Heart left ventricle (tissue), 16 donors: ENCODE results near the gene FYN. TPM values are rescaled to one million over a fixed set of nuclear protein-coding genes. Genes with fewer than 3 reads are reported as not detected.

Experiments
- ATAC-seq, 4 donors: fragments of 200-7000 bp; cut with Tn5 transposase; one replicate each; pipeline ENCODE4 v1.9.1; 2020 to 2022; ENCODE audit warnings: moderate library complexity in 4 of 4, mild to moderate bottlenecking in 3 of 4, moderate number of reproducible peaks in 1 of 4
- DNase-seq, 5 donors: peaks; one replicate each; pipeline ENCODE4 v3.0.0-alpha.2; 2020
- H3K27ac ChIP-seq, 12 donors: fragments of 200-600 bp; sonication (generic) in 4 of 12; one replicate each; pipeline versions ENCODE4 v1.5.0 to v1.8.0; 2016 to 2022; ENCODE audit warnings: mild to moderate bottlenecking in 2 of 12
- H3K27me3 ChIP-seq, 9 donors: fragments of 200-600 bp; sonication (generic) in 2 of 9; one replicate each; pipeline versions ENCODE4 v1.5.1 to v1.8.0; 2016 to 2022; ENCODE audit warnings: mild to moderate bottlenecking in 3 of 9
- H3K36me3 ChIP-seq, 9 donors: fragments of 200-600 bp; sonication (generic) in 2 of 9; one replicate each; pipeline versions ENCODE4 v1.5.0 to v1.8.0; 2018 to 2022; ENCODE audit warnings: mild to moderate bottlenecking in 2 of 9
- H3K4me1 ChIP-seq, 12 donors: fragments of 200-600 bp; sonication (generic) in 4 of 12; one replicate each; pipeline versions ENCODE4 v1.5.0 to v1.8.0; 2016 to 2022; ENCODE audit warnings: mild to moderate bottlenecking in 3 of 12
- H3K4me3 ChIP-seq, 12 donors: fragments of 200-600 bp; sonication (generic) in 4 of 12; one replicate each; pipeline versions ENCODE4 v1.5.0 to v1.8.0; 2017 to 2022; ENCODE audit warnings: mild to moderate bottlenecking in 9 of 12, moderate library complexity in 4 of 12
- H3K9me3 ChIP-seq, 12 donors: fragments of 200-600 bp; sonication (generic) in 4 of 12; one replicate each; pipeline versions ENCODE4 v1.5.0 to v1.8.0; 2016 to 2022; ENCODE audit warnings: mild to moderate bottlenecking in 1 of 12
- CTCF ChIP-seq, 12 donors: fragments of 200-600 bp; sonication (generic) in 4 of 12; IDR thresholded peaks; one replicate each; pipeline versions ENCODE4 v1.5.0 to v1.8.0; 2018 to 2022; ENCODE audit warnings: antibody characterized with exemption in 12 of 12, mild to moderate bottlenecking in 5 of 12
- POLR2A ChIP-seq, 2 donors: fragments of 450-650 bp; IDR thresholded peaks; one replicate each; pipeline ENCODE4 v1.6.1; 2017; ENCODE audit warnings: antibody characterized with exemption in 2 of 2, mild to moderate bottlenecking in 2 of 2, moderate library complexity in 2 of 2
- WGBS, 4 donors: extraction: QIAGEN DNeasy Blood & Tissue Kit in 2 of 4; methylation state at CpG; one replicate each; pipeline versions ENCODE4 v1.1.5 to v1.1.7; 2013 to 2018; 5-methylcytosine and 5-hydroxymethylcytosine counted together
- intact Hi-C, 10 donors: fragments of 100-400 bp; cut with DNase I; formaldehyde crosslinking; loops; one replicate each; pipeline versions ENCODE4 v1.11.1 to v1.14.2; 2022
- polyA plus RNA-seq, 2 donors: library from polyadenylated mRNA; stranded (reverse); fragments of 200-250 nt; gene quantifications; one replicate each; pipeline ENCODE4 v1.2.3, GENCODE V29; 2013
- total RNA-seq, 9 donors: library from RNA; depleted of rRNA in 2 of 9; stranded (reverse); fragments of >200 nt in 2 of 9; fragmentation: NEBNext Ultra II Directional in 3 of 9; extraction: Animal tissue kit (Norgen Biotek cat#: 25700) in 3 of 9; gene quantifications; one replicate each; pipeline versions ENCODE4 v1.1.0 to v1.2.4, GENCODE V29; 2016 to 2023
- donor health status: ischemic (EF 13 %, LVEDD 7.1; RV severe dilation, severe dysfunction).
- donor health status: healthy with polysubstance abuse.
- donor health status: DM: no; HTN: yes; CAD: no.
- donor health status: DM: no; HTN: no; CAD: no.
- donor health status: ischemic (EF 25% LVEDD 6.9; RV normal size, moderate dysfunction).
- donor health status: ischemic (EF 25% LVEDD 5.7; RV mildly dilated, moderate dysfunction).
- donor health status: healthy.
- donor health status: DM: yes; HTN: yes; CAD: no.
- donor health status: ischemic (EF 35%, LVEDD 5.7; RV mildly dilated, moderate dysfunction).
- donor health status: nonischemic (EF 11% LVEDD 7.7; RV severe dilation, severe dysfunction).
- donor health status: DM: yes; HTN: yes; CAD: no.
- donor health status: PGD.
- donor health status: ischemic (EF 29% LVEDD 5.4; RV normal size, mild dysfunction).
- donor health status: nonischemic (EF 23%, LVEDD 6.1; RV moderate dilation, normal function).

FYN gene
- total and polyA plus RNA-seq, 11 donors: 14.7 to 72.4 (median 52.3) TPM

GRCh38 chr6:111747396-111747795, 125.9 kb downstream of the FYN start:
- 41 to 49% (median 45%) methylated on average over 6 of the region's 6 CpGs for WGBS, 4 donors
- H3K36me3 ChIP-seq: no peaks in the 10 kb centered on the region
- intact Hi-C loops: loop anchor here in 1 of 10 donors (10.0 kb wide), 1 partner anchor 127 kb away; the partner anchor contains the start of gene FYN
- DNase-seq: no peak
- peaks cover 16 to 94% (median 67%) of the 10 kb centered on the region in 12 donors for H3K4me1 ChIP-seq
- no peak overlapping the region for H3K4me3 ChIP-seq
- no peaks in the 10 kb centered on the region for H3K9me3 ChIP-seq
- H3K27me3 ChIP-seq: no peaks in the 10 kb centered on the region
- TF ChIP-seq CTCF (IDR thresholded peaks at IDR 0.05) (no peak), POLR2A (IDR thresholded peaks at IDR 0.05) (no peak)
- H3K27ac ChIP-seq: peak overlapping the region in 11 of 12 donors; percentile 0 to 68 (median 41)
- peak in 1 of 4 donors; percentile 21 for ATAC-seq

GRCh38 chr6:111746983-111747382, 126.3 kb downstream of the FYN start:
- Histone ChIP-seq H3K36me3 (no peaks in the 10 kb centered on the region), H3K4me3 (no peak overlapping the region), H3K4me1 (peaks cover 16 to 94% (median 67%) of the 10 kb centered on the region in 12 donors), H3K9me3 (no peaks in the 10 kb centered on the region), H3K27me3 (no peaks in the 10 kb centered on the region), H3K27ac (peak overlapping the region in 11 of 12 donors; percentile 0 to 68 (median 41))
- no peak for DNase-seq
- no peak for TF ChIP-seq CTCF (IDR thresholded peaks at IDR 0.05)
- no peak for TF ChIP-seq POLR2A (IDR thresholded peaks at IDR 0.05)
- intact Hi-C loops: loop anchor here in 1 of 10 donors (10.0 kb wide), 1 partner anchor 128 kb away; the partner anchor contains the start of gene FYN
- ATAC-seq: no peak

GRCh38 chr6:111745636-111746035, 127.6 kb downstream of the FYN start:
- TF ChIP-seq CTCF (IDR thresholded peaks at IDR 0.05): no peak
- TF ChIP-seq POLR2A (IDR thresholded peaks at IDR 0.05): no peak
- Histone ChIP-seq H3K27me3 (no peaks in the 10 kb centered on the region), H3K36me3 (peaks cover 0 to 2% (median 0%) of the 10 kb centered on the region in 9 donors), H3K9me3 (no peaks in the 10 kb centered on the region), H3K27ac (peak overlapping the region in 10 of 12 donors; percentile 60 to 80 (median 68)), H3K4me3 (no peak overlapping the region), H3K4me1 (peaks cover 16 to 84% (median 62%) of the 10 kb centered on the region in 12 donors)
- intact Hi-C loops: loop anchor here in 1 of 10 donors (10.0 kb wide), 1 partner anchor 129 kb away; the partner anchor contains the start of gene FYN
- DNase-seq (no peak), ATAC-seq (no peak)
- WGBS, 4 donors: 36 to 95% (median 77%) methylated on average over 1 of the region's 1 CpG

- TF ChIP-seq CTCF (IDR thresholded peaks at IDR 0.05) (no peak), POLR2A (IDR thresholded peaks at IDR 0.05) (no peak)
- intact Hi-C loops: loop anchor here in 1 of 10 donors (10.0 kb wide), 1 partner anchor 130 kb away; the partner anchor contains the start of gene FYN
- 91 to 95% (median 93%) methylated on average over 4 of the region's 4 CpGs for WGBS, 4 donors
- no peak for DNase-seq
- no peak overlapping the region for H3K4me3 ChIP-seq
- ATAC-seq: no peak
- no peaks in the 10 kb centered on the region for H3K27me3 ChIP-seq
- H3K27ac ChIP-seq: peak overlapping the region in 11 of 12 donors; percentile 4 to 80 (median 68)
- no peaks in the 10 kb centered on the region for H3K9me3 ChIP-seq
- peaks cover 16 to 82% (median 64%) of the 10 kb centered on the region in 12 donors for H3K4me1 ChIP-seq
- H3K36me3 ChIP-seq: peaks cover 0 to 4% (median 0%) of the 10 kb centered on the region in 9 donors
These were observed 128.1 kb downstream of the FYN start for GRCh38 chr6:111745186-111745585.
